B cell (primary cell): ENCODE data around the gene MAP3K1. TPM values are rescaled to one million over a fixed set of nuclear protein-coding genes. Genes with fewer than 3 reads are reported as not detected.

Experiments
- ATAC-seq: fragments of 200-7000 bp; cut with Tn5 transposase; one replicate; pipeline ENCODE4 v1.10.0; 2021; ENCODE audit warnings: low read depth, mild to moderate bottlenecking, moderate number of reproducible peaks, moderate library complexity
- CTCF ChIA-PET: fragments of 350-600 bp; sonication (Branson Sonifier 250); formaldehyde crosslinking; loops from one replicate; lab custom pipeline; 2021; ENCODE audit warnings: antibody characterized with exemption, inconsistent platforms; lab: Charles Lee
- POLR2A ChIA-PET: fragments of 350-600 bp; sonication (Branson Sonifier 250); formaldehyde crosslinking; loops from one replicate; lab custom pipeline; 2021; ENCODE audit warnings: antibody characterized with exemption; lab: Charles Lee
- DNase-seq: peaks from one replicate; pipeline ENCODE4 v3.0.0; 2013
- H2AFZ ChIP-seq: 2 replicates; pipeline ENCODE4 v1.6.1; 2012; ENCODE audit warnings: mild to moderate bottlenecking, low read depth, low read length; ENCODE audit not compliant: insufficient read depth, poor library complexity, severe bottlenecking
- H3K27ac ChIP-seq, 2 donors: 1 replicate in 1 of 2; 2 replicates in 1 of 2; pipeline ENCODE4 v1.5.1; 2012 to 2013; ENCODE audit warnings: low read length in 2 of 2, mild to moderate bottlenecking in 2 of 2, moderate library complexity in 1 of 2
- H3K27me3 ChIP-seq, 4 experiments: fragments of 200-600 bp in 1 of 4; sonication (generic) in 1 of 4; replicated peaks in 1 of 4; 1 replicate in 2 of 4; 2 replicates in 2 of 4; pipeline versions ENCODE4 v1.6.1 to v1.7.0; 2013 to 2016; ENCODE audit warnings: low read length in 3 of 4, mild to moderate bottlenecking in 2 of 4, mixed read lengths in 1 of 4, moderate library complexity in 1 of 4; ENCODE audit not compliant: insufficient read depth in 4 of 4, control insufficient read depth in 3 of 4; ENCODE audit errors: control extremely low read depth in 1 of 4
- H3K36me3 ChIP-seq, 2 experiments: replicated peaks in 1 of 2; 1 replicate in 1 of 2; 2 replicates in 1 of 2; pipeline versions ENCODE4 v1.6.1 to v1.7.1; 2013; ENCODE audit warnings: low read length in 1 of 2; ENCODE audit not compliant: insufficient read depth in 2 of 2, control insufficient read depth in 1 of 2; ENCODE audit errors: control extremely low read depth in 1 of 2, extremely low read depth in 1 of 2
- H3K4me1 ChIP-seq, 2 donors: fragments of 200-600 bp in 1 of 2; sonication (generic) in 1 of 2; 1 replicate in 1 of 2; 2 replicates in 1 of 2; pipeline versions ENCODE4 v1.5.1 to v1.6.1; 2013 to 2017; ENCODE audit warnings: low read length in 2 of 2; ENCODE audit not compliant: control insufficient read depth in 2 of 2, insufficient read depth in 2 of 2
- H3K4me2 ChIP-seq: replicated peaks from 2 replicates; pipeline ENCODE3; 2012; ENCODE audit warnings: mild to moderate bottlenecking, low read depth, low read length; ENCODE audit not compliant: poor library complexity, severe bottlenecking
- H3K4me3 ChIP-seq, 5 experiments: fragments of 200-600 bp in 1 of 5; sonication (generic) in 1 of 5; 1 replicate in 3 of 5; 2 replicates in 2 of 5; pipeline versions ENCODE4 v1.5.1 to v1.7.0; 2011 to 2016; ENCODE audit warnings: low read length in 4 of 5, mild to moderate bottlenecking in 4 of 5, low read depth in 2 of 5, control low read depth in 1 of 5, moderate library complexity in 1 of 5; ENCODE audit not compliant: insufficient read depth in 1 of 5; ENCODE audit errors: control extremely low read depth in 1 of 5, extremely low read depth in 1 of 5
- H3K79me2 ChIP-seq: fragments of 200-600 bp; sonication (generic); one replicate; pipeline ENCODE4 v1.6.0; 2016; ENCODE audit warnings: low read length; ENCODE audit not compliant: control insufficient read depth, insufficient read depth
- H3K9ac ChIP-seq: fragments of 200-600 bp; sonication (generic); 2 replicates; pipeline ENCODE4 v1.6.1; 2017; ENCODE audit warnings: mild to moderate bottlenecking, low read length, moderate library complexity
- H3K9me3 ChIP-seq, 3 donors: one replicate each; pipeline versions ENCODE4 v1.6.1 to v1.7.1; 2013; ENCODE audit warnings: low read length in 2 of 3; ENCODE audit not compliant: control insufficient read depth in 2 of 3, insufficient read depth in 1 of 3; ENCODE audit errors: control extremely low read depth in 1 of 3
- H4K20me1 ChIP-seq: 2 replicates; pipeline ENCODE4 v1.6.0; 2012; ENCODE audit warnings: mild to moderate bottlenecking, low read length; ENCODE audit not compliant: insufficient read depth, control insufficient read depth, poor library complexity, severe bottlenecking
- H3K27ac Mint-ChIP-seq: one replicate; pipeline ENCODE4 v1.8.0; 2021; ENCODE audit warnings: mixed read lengths
- H3K27me3 Mint-ChIP-seq: one replicate; pipeline ENCODE4 v1.8.0; 2021; ENCODE audit warnings: mixed read lengths
- H3K4me1 Mint-ChIP-seq: one replicate; pipeline ENCODE4 v1.8.0; 2021; ENCODE audit warnings: mixed read lengths
- H3K4me3 Mint-ChIP-seq: one replicate; pipeline ENCODE4 v1.8.0; 2021; ENCODE audit warnings: mixed read lengths
- H3K9me3 Mint-ChIP-seq: one replicate; pipeline ENCODE4 v1.8.0; 2022; ENCODE audit warnings: mixed read lengths; ENCODE audit not compliant: insufficient read depth
- EZH2 ChIP-seq: IDR thresholded peaks from 2 replicates; pipeline ENCODE4 v1.6.1; 2012; ENCODE audit warnings: borderline replicate concordance, low read depth, mild to moderate bottlenecking, moderate library complexity, low read length; ENCODE audit not compliant: insufficient read depth, poor library complexity, severe bottlenecking
- WGBS: methylation state at CpG from one replicate; pipeline ENCODE4 v1.1.5; 2013; ENCODE audit warnings: missing lambda C conversion rate; ENCODE audit not compliant: insufficient coverage; 5-methylcytosine and 5-hydroxymethylcytosine counted together
- intact Hi-C: fragments of 100-400 bp; cut with micrococcal nuclease; formaldehyde crosslinking; loops from one replicate; pipeline ENCODE4 v1.10.0; 2022
- polyA plus RNA-seq: library from polyadenylated mRNA; depleted of rRNA; stranded (reverse); fragments of >200 nt; gene quantifications from 2 replicates; pipeline ENCODE4 v1.2.3, GENCODE V29; 2012
- total RNA-seq, 2 donors: library from RNA; stranded (reverse); fragments of 120-200 nt in 1 of 2; gene quantifications; 1 replicate in 1 of 2; 2 replicates in 1 of 2; pipeline versions ENCODE4 v1.2.3 to v1.2.4, GENCODE V29; 2013 to 2022
- TF ChIP-seq, protein P1 (sequence below): fragments of 200-600 bp; IDR thresholded peaks from one replicate; pipeline ENCODE4 v1.8.0; 2022; ENCODE audit warnings: antibody characterized with exemption, mild to moderate bottlenecking

Gene MAP3K1
- total and polyA plus RNA-seq, 2 donors (not counting 1 experiment from before 2014, with no cell fraction given): 51.7 to 160 TPM

DNA sequence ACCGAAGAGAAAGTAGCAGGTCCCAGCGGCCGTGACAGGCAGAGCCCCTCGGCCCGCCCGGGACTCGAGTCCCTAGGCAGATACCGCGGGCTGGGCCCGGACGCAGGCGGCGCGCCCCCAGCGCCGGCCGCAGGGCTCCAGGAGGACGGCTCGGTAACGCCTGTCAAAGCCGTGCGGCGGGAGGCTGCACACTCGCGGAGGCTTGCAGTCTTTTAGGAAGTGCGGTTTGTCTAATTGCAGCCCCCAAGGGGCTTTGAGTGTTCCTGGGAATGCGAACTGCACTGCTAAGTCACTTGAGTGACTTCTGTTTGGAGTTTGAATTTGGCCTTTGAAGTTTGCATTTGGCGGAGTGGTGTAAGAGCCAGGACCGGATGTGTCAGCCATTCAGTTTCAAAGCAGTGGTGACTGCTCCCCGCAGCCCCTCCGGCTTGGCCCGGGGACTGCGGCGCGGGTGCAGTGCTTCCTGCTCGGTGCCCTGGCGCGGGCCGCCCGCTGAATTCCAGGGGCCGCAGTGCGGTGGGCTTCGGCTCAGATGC, 1.3 kb downstream of the MAP3K1 start:
- H3K27me3 Mint-ChIP-seq: no peaks in the 10 kb centered on the region
- intact Hi-C loops: loop anchor here (1.0 to 5.0 kb wide), 3 partner anchors 13 to 356 kb away; partner anchors contain the start of gene GPBP1
- H3K4me3 Mint-ChIP-seq: peak overlapping the region; percentile 95
- POLR2A ChIA-PET: interaction anchor here (1.0 to 2.6 kb wide), 2 partner anchors 130 kb away, joined by 3 to 16 read pairs; no protein-coding TSS in a partner anchor
- Histone ChIP-seq H3K4me1 (peaks cover 40 to 43% of the 10 kb centered on the region in 2 donors), H3K27me3 (no peaks in the 10 kb centered on the region), H3K79me2 (peaks cover 60% of the 10 kb centered on the region), H3K36me3 (peaks cover 0 to 14% of the 10 kb centered on the region in 2 experiments), H3K9ac (peak overlapping the region; percentile 94), H3K4me2 (peak overlapping the region; percentile 83), H3K4me3 (peak overlapping the region; percentile 67 to 97 (median 87)), H3K9me3 (no peaks in the 10 kb centered on the region), H3K27ac (peak overlapping the region; percentile 78 to 91), H4K20me1 (peaks cover 6% of the 10 kb centered on the region), H2AFZ (peak overlapping the region; percentile 66)
- peaks cover 56% of the 10 kb centered on the region for H3K4me1 Mint-ChIP-seq
- WGBS: 0% methylated on average over 41 of the region's 43 CpGs
- TF ChIP-seq, protein P1, sequence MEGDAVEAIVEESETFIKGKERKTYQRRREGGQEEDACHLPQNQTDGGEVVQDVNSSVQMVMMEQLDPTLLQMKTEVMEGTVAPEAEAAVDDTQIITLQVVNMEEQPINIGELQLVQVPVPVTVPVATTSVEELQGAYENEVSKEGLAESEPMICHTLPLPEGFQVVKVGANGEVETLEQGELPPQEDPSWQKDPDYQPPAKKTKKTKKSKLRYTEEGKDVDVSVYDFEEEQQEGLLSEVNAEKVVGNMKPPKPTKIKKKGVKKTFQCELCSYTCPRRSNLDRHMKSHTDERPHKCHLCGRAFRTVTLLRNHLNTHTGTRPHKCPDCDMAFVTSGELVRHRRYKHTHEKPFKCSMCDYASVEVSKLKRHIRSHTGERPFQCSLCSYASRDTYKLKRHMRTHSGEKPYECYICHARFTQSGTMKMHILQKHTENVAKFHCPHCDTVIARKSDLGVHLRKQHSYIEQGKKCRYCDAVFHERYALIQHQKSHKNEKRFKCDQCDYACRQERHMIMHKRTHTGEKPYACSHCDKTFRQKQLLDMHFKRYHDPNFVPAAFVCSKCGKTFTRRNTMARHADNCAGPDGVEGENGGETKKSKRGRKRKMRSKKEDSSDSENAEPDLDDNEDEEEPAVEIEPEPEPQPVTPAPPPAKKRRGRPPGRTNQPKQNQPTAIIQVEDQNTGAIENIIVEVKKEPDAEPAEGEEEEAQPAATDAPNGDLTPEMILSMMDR: no peak
- no peak for TF ChIP-seq EZH2
- DNase-seq (peak; percentile 77), ATAC-seq (peak; percentile 23)
- H3K9me3 Mint-ChIP-seq: no peaks in the 10 kb centered on the region
- CTCF ChIA-PET: interaction anchor here (0.6 to 1.3 kb wide), 3 partner anchors 22 to 546 kb away, joined by 3 read pairs; no protein-coding TSS in a partner anchor
- peak overlapping the region; percentile 98 for H3K27ac Mint-ChIP-seq
